ENCODE measurements around the gene DOC2A.

DOC2A gene

DNA sequence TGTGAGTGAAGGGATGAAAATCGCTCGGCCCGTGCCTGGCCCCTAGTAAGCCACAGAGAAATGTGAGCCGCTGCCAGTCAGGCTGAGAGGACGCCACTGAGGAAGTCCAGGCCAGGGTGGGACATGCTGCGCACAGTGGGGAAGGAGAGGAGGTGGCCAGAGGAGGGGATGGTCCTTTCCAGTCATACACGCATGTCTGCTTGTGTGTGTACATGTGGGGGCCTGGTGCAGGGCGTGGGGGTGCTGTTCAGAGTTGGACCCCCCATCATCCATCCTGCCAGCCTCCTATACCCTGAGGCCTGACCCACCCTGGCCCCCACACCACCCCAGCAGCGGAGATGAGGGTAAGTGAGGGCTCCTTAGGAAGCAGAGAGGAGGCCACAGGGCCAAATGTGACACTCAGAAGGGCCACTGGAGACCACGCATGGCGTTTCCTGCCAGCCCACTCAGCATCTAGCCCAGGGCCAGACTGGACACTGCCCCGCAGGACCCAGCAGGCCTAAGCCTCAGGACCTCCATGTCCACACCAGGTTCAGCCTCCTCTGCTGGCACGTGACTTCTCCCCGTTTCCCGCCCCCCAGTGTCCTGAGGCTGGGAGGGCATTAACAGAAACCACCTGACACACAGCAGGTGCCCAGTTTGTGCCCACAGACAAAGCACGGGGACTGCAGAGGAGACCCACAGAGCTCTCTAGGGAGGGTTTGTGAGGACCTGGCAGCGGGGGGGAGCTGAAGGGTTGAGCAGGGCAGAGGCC is 7.0 kb downstream of the DOC2A start:
- no peak for DNase-seq

GRCh38 chr16:30002614-30003346 is 8.0 kb downstream of the DOC2A start:
- DNase-seq, result no peak

GRCh38 chr16:30000735-30001631 is 9.8 kb downstream of the DOC2A start:
- DNase-seq, result no peak

GRCh38 chr16:29999605-30000004 is 11.2 kb downstream of the DOC2A start:
- no peak for DNase-seq

DNA sequence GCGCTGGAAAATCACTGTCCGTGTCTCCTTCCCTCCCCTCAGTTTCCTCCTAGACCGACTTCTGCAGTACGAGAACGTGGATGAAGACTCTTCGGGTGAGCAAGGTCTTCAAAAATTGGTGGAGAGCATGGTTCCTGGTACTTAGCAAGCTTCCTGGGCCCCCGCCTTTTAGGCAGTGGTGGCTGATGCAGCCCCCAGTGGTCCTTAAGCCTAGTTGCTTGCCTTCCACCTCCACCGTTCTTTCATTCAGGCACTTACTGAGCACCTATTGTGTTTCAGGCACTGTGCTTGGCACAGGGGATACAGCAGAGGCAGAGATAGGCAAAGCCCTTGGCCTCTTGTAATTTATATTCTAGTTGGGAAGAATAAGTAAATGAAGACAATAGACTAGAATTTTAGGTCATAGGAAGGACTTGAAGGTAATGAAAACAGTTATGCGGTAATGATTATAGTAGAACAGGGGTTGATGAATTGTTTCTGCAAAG is 14.0 kb downstream of the DOC2A start:
- DNase-seq, result peak; percentile 35

- DNase-seq, result peak; percentile 98
Measured at GRCh38 chr16:29995911-29996765, 14.7 kb downstream of the DOC2A start, which contains the start of gene INO80E. Gene INO80E, plus strand, starts transcription at chr16:29996241. Its CDS starts 70 bp downstream, at chr16:29996311.

DNA sequence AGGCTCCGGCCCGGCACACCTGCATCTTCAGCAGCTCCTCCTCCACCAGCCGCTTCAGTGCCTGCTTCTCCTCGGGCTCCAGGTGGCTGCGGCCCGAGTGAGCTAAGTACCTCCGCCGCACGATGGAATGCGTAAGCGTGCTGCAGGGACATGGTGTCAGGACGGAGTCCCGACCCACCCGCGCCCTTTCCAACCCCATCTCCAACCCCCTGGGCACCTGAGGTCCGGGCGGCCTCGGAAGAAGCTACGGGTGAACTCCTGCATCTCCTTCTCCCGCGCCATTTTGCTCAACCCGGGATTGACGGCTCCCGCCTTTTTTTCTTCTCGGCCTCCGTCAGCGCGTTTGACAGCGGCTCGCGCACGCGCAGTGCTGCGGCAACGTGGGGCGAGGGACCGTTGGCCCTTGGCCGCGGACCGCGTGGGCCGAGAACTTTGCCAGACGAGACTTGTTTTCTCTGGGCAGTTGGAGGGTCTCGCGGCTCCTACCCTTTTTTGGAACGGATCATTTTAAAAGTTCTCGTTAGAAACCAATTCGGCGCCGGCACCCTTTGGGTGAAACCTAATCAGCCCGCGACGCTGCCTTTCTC is 15.4 kb downstream of the DOC2A start, which contains the start of gene HIRIP3:
Gene HIRIP3 (minus strand): TSS at position 294 of the 587 bp plus-strand sequence. CDS start 12 bp downstream, at position 282.
- DNase-seq, result peak; percentile 95

DNA sequence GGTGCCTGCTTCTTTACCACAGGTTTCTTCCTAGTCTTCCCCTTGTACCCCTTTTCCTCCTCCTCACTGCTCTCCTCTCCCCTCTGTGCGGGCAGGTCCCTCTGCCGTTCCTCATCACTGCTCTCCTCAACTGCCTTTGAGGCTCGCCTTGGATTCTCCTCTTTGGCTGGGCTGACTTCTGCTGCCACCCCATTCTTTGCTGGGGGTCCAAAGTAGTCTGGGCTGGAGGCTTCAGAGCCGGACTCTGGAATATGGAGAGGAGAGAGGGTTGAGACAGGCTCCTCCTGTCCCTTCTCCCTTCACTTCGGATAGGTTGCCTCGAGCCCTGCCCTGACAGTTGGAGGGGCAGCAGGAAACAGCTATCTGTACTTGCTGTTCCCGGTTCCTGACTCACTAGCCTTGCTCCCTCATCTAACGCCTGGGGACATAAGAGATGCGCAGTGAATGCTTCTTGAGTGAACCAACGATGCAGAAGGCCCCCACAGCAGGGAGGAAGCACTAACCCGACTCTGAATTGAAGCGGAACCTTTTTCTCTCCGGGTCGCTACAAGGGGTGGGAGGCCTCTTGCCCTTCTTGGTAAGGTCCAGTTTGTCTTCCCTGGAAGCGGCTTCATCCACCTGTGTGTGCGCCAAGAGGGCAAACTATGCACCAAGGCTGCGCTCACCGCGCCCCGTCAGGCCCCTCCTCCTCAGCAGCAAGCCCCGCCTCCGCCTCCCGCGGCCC is 16.1 kb downstream of the DOC2A start:
- DNase-seq, result peak; percentile 72

DNA sequence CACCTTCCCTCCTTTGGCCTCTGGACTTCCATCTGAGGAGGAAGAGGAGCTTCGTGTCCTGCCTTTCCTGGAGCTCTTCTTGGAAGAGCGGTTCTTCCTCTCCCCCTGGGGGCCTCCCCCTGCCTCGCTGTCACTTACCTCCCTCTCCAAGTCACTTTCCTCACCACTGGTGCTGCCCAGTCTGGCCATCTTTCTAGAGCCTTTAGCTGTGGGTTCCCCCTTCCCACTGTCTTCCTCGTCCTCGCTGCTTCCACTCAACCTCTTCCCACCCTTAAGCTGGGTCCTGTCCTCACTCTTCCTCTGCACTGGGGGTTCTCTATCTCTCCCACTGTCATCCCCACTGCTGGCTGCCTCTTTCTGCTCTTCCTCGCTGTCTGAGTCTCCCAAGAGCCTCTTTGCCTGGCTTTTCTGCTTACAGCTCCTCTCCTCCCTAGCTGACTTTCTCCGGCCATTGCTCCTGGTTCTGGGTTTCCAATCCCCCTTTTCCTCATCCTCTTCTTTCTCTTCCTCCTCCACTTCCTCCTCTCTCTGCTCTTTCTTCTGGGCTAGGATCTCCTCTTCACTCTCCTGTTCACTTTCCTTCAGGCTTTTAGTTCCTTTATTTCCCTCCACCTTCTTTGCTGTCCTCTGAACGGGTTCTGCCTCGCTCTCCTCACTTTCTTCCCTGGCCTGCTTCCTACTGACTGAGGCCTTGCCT is 16.8 kb downstream of the DOC2A start:
- no peak for DNase-seq

DNA sequence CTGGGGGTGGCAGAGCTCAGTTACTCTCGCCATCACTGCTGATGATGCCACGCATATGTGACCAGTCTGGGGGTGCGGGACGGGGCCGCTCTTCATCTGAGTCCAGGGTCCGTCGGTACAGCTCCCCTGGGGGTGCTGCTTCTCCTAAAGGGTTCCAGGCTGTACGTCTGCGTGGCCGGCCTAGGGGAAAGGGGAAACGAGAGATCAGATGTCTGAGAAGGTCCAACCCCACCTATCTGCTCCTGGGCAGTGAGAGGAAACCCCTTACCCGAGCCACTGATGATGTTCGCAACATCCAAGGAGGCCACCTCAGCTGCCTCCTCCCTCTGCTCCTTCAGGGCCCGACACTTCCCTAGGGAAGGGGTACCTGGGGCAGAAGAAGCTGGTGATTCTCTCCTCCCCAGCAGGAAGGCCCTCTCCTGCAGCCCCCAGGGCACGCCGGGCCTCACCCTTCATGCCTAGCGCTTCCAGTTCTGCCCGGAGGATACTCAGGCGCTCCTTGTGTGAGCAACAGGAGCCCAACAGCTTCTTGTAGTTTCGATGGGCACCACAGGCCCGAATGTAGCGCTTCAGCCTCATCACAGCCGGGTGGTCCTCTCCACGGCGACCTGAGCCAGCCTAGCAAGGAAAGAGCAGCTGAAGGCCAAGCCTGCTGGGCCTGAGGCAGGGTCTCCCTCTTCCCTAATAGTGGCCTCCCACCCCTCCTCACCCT is 17.5 kb downstream of the DOC2A start:
- no peak for DNase-seq

GRCh38 chr16:29992344-29992967 is 18.4 kb downstream of the DOC2A start:
- DNase-seq, result no peak

DNA sequence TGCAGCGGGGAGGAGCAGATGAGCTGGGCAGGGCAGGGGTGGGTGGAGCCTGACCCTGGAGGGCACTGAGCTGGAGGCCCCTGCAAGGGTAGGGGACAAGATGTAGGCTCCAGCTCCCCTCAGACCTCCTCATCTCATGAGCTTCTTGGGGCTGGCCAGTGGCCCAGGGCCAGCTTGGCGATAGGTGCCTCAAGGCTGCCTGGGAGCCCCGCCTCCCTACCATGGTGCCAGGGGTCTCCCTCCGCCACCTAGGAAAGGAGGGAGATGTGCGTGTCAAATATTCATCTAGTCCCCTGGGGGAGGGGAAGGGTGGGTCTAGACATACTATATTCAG is 19.3 kb downstream of the DOC2A start:
- DNase-seq, result no peak

GRCh38 chr16:29990883-29991570 is 19.8 kb downstream of the DOC2A start:
- DNase-seq, result no peak

- no peak for DNase-seq
Measured at GRCh38 chr16:29990034-29990433, 20.8 kb downstream of the DOC2A start.

GRCh38 chr16:29989111-29989858 is 21.5 kb downstream of the DOC2A start:
- no peak for DNase-seq

- DNase-seq, result no peak
Measured at GRCh38 chr16:29988346-29989075, 22.3 kb downstream of the DOC2A start.
